ENCODE measurements around the gene ZC3H15.
"Not testable (repeated sequence)": the region's sequence is repeated elsewhere in the genome, so short reads cannot be mapped to it uniquely, and the experiment has no call there.

Gene ZC3H15

GRCh38 chr2:186485871-186486650 lies at the start of gene ZC3H15:
Gene ZC3H15, plus strand, starts transcription at chr2:186486260. Its CDS starts 123 bp downstream, at chr2:186486383.
- H3K27me3 ChIP-seq (ENCODE audit: insufficient read depth, low read length): no peaks in the 10 kb centered on the region
- peaks cover 6% of the 10 kb centered on the region; the same call in 1 of the 2 replicates for H3K4me1 ChIP-seq (ENCODE audit: insufficient read depth, low read length)
- peak within 1 kb of the TSS; percentile 88 for H3K27ac ChIP-seq (ENCODE audit: low read length)
- H3K4me3 ChIP-seq (ENCODE audit: low read length): peak within 1 kb of the TSS; percentile 99
- no peaks in the 10 kb centered on the region for H3K9me3 ChIP-seq (ENCODE audit: insufficient read depth, low read depth, low read length)
- no peaks in the 10 kb centered on the region for H3K36me3 ChIP-seq (ENCODE audit: insufficient read depth, low read depth, low read length)
- H3K9ac ChIP-seq (ENCODE audit: low read depth, low read length): peak within 1 kb of the TSS; percentile 97

- Histone ChIP-seq H3K27me3 (ENCODE audit: insufficient read depth, low read length) (no peaks in the 10 kb centered on the region), H3K27ac (ENCODE audit: low read length) (no peak overlapping the region), H3K36me3 (ENCODE audit: insufficient read depth, low read depth, low read length) (no peaks in the 10 kb centered on the region), H3K9ac (ENCODE audit: low read depth, low read length) (no peak overlapping the region), H3K4me3 (ENCODE audit: low read length) (no peak overlapping the region), H3K9me3 (ENCODE audit: insufficient read depth, low read depth, low read length) (peaks cover 15% of the 10 kb centered on the region), H3K4me1 (ENCODE audit: insufficient read depth, low read length) (no peaks in the 10 kb centered on the region)
Measured at GRCh38 chr2:186437719-186438118, 48.3 kb upstream of the ZC3H15 start.

GRCh38 chr2:186439673-186440095 lies 46.4 kb upstream of the ZC3H15 start:
- not testable (repeated sequence) for H3K27ac ChIP-seq (ENCODE audit: low read length); H3K36me3 ChIP-seq (ENCODE audit: insufficient read depth, low read depth, low read length); H3K27me3 ChIP-seq (ENCODE audit: insufficient read depth, low read length); H3K4me3 ChIP-seq (ENCODE audit: low read length); H3K4me1 ChIP-seq (ENCODE audit: insufficient read depth, low read length); H3K9ac ChIP-seq (ENCODE audit: low read depth, low read length)
- peaks cover 15% of the 10 kb centered on the region for H3K9me3 ChIP-seq (ENCODE audit: insufficient read depth, low read depth, low read length)

GRCh38 chr2:186440506-186440905 lies 45.6 kb upstream of the ZC3H15 start:
- no peak overlapping the region for H3K9ac ChIP-seq (ENCODE audit: low read depth, low read length)
- peaks cover 5% of the 10 kb centered on the region; the same call in 1 of the 2 replicates for H3K4me1 ChIP-seq (ENCODE audit: insufficient read depth, low read length)
- no peaks in the 10 kb centered on the region for H3K36me3 ChIP-seq (ENCODE audit: insufficient read depth, low read depth, low read length)
- no peak overlapping the region for H3K4me3 ChIP-seq (ENCODE audit: low read length)
- H3K27ac ChIP-seq (ENCODE audit: low read length): no peak overlapping the region
- no peaks in the 10 kb centered on the region for H3K27me3 ChIP-seq (ENCODE audit: insufficient read depth, low read length)
- H3K9me3 ChIP-seq (ENCODE audit: insufficient read depth, low read depth, low read length): peaks cover 15% of the 10 kb centered on the region

GRCh38 chr2:186442885-186443284 lies 43.2 kb upstream of the ZC3H15 start:
- H3K4me3 ChIP-seq (ENCODE audit: low read length): no peak overlapping the region
- peaks cover 11% of the 10 kb centered on the region; the same call in 1 of the 2 replicates for H3K9me3 ChIP-seq (ENCODE audit: insufficient read depth, low read depth, low read length)
- H3K27ac ChIP-seq (ENCODE audit: low read length): no peak overlapping the region
- peaks cover 5% of the 10 kb centered on the region; the same call in 1 of the 2 replicates for H3K4me1 ChIP-seq (ENCODE audit: insufficient read depth, low read length)
- no peaks in the 10 kb centered on the region for H3K27me3 ChIP-seq (ENCODE audit: insufficient read depth, low read length)
- no peak overlapping the region for H3K9ac ChIP-seq (ENCODE audit: low read depth, low read length)
- no peaks in the 10 kb centered on the region for H3K36me3 ChIP-seq (ENCODE audit: insufficient read depth, low read depth, low read length)

- H3K4me3 ChIP-seq (ENCODE audit: low read length): no peak overlapping the region
- peaks cover 7% of the 10 kb centered on the region; the same call in 1 of the 2 replicates for H3K9me3 ChIP-seq (ENCODE audit: insufficient read depth, low read depth, low read length)
- H3K27ac ChIP-seq (ENCODE audit: low read length): no peak overlapping the region
- H3K36me3 ChIP-seq (ENCODE audit: insufficient read depth, low read depth, low read length): no peaks in the 10 kb centered on the region
- H3K4me1 ChIP-seq (ENCODE audit: insufficient read depth, low read length): peaks cover 5% of the 10 kb centered on the region; the same call in 1 of the 2 replicates
- no peak overlapping the region for H3K9ac ChIP-seq (ENCODE audit: low read depth, low read length)
- H3K27me3 ChIP-seq (ENCODE audit: insufficient read depth, low read length): no peaks in the 10 kb centered on the region
Measured at GRCh38 chr2:186443851-186444250, 42.2 kb upstream of the ZC3H15 start.

- H3K9me3 ChIP-seq (ENCODE audit: insufficient read depth, low read depth, low read length): no peaks in the 10 kb centered on the region
- peaks cover 6% of the 10 kb centered on the region; the same call in 1 of the 2 replicates for H3K4me1 ChIP-seq (ENCODE audit: insufficient read depth, low read length)
- H3K36me3 ChIP-seq (ENCODE audit: insufficient read depth, low read depth, low read length): no peaks in the 10 kb centered on the region
- H3K9ac ChIP-seq (ENCODE audit: low read depth, low read length): no peak overlapping the region
- H3K27me3 ChIP-seq (ENCODE audit: insufficient read depth, low read length): no peaks in the 10 kb centered on the region
- no peak overlapping the region for H3K27ac ChIP-seq (ENCODE audit: low read length)
- H3K4me3 ChIP-seq (ENCODE audit: low read length): no peak overlapping the region
Measured at GRCh38 chr2:186445506-186445905, 40.6 kb upstream of the ZC3H15 start.

- no peak overlapping the region for H3K4me3 ChIP-seq (ENCODE audit: low read length)
Measured at GRCh38 chr2:186455613-186456012, 30.4 kb upstream of the ZC3H15 start.

GRCh38 chr2:186456941-186457340 lies 29.1 kb upstream of the ZC3H15 start:
- no peak overlapping the region for H3K4me3 ChIP-seq (ENCODE audit: low read length)
- H3K36me3 ChIP-seq (ENCODE audit: insufficient read depth, low read depth, low read length): no peaks in the 10 kb centered on the region
- no peaks in the 10 kb centered on the region for H3K27me3 ChIP-seq (ENCODE audit: insufficient read depth, low read length)
- no peak overlapping the region for H3K9ac ChIP-seq (ENCODE audit: low read depth, low read length)
- H3K4me1 ChIP-seq (ENCODE audit: insufficient read depth, low read length): no peaks in the 10 kb centered on the region
- H3K27ac ChIP-seq (ENCODE audit: low read length): no peak overlapping the region
- no peaks in the 10 kb centered on the region for H3K9me3 ChIP-seq (ENCODE audit: insufficient read depth, low read depth, low read length)

More at GRCh38 chr2:186455613-186456012, 30.4 kb upstream of the ZC3H15 start:
- H3K27me3 ChIP-seq (ENCODE audit: insufficient read depth, low read length): no peaks in the 10 kb centered on the region
- H3K9ac ChIP-seq (ENCODE audit: low read depth, low read length): no peak overlapping the region
- H3K4me1 ChIP-seq (ENCODE audit: insufficient read depth, low read length): peaks cover under 1% of the 10 kb centered on the region; the same call in 1 of the 2 replicates
- no peak overlapping the region for H3K27ac ChIP-seq (ENCODE audit: low read length)
- no peaks in the 10 kb centered on the region for H3K9me3 ChIP-seq (ENCODE audit: insufficient read depth, low read depth, low read length)
- no peaks in the 10 kb centered on the region for H3K36me3 ChIP-seq (ENCODE audit: insufficient read depth, low read depth, low read length)

GRCh38 chr2:186457908-186458307 lies 28.2 kb upstream of the ZC3H15 start:
- Histone ChIP-seq H3K4me1 (ENCODE audit: insufficient read depth, low read length) (no peaks in the 10 kb centered on the region), H3K4me3 (ENCODE audit: low read length) (no peak overlapping the region), H3K27ac (ENCODE audit: low read length) (no peak overlapping the region), H3K9me3 (ENCODE audit: insufficient read depth, low read depth, low read length) (no peaks in the 10 kb centered on the region), H3K9ac (ENCODE audit: low read depth, low read length) (no peak overlapping the region), H3K36me3 (ENCODE audit: insufficient read depth, low read depth, low read length) (no peaks in the 10 kb centered on the region), H3K27me3 (ENCODE audit: insufficient read depth, low read length) (no peaks in the 10 kb centered on the region)

- no peak overlapping the region for H3K4me3 ChIP-seq (ENCODE audit: low read length)
Measured at GRCh38 chr2:186459009-186459408, 27.1 kb upstream of the ZC3H15 start.

GRCh38 chr2:186460465-186460864 lies 25.6 kb upstream of the ZC3H15 start:
- Histone ChIP-seq H3K4me3 (ENCODE audit: low read length) (no peak overlapping the region), H3K36me3 (ENCODE audit: insufficient read depth, low read depth, low read length) (no peaks in the 10 kb centered on the region), H3K4me1 (ENCODE audit: insufficient read depth, low read length) (no peaks in the 10 kb centered on the region), H3K9me3 (ENCODE audit: insufficient read depth, low read depth, low read length) (no peaks in the 10 kb centered on the region), H3K27ac (ENCODE audit: low read length) (no peak overlapping the region), H3K27me3 (ENCODE audit: insufficient read depth, low read length) (no peaks in the 10 kb centered on the region), H3K9ac (ENCODE audit: low read depth, low read length) (no peak overlapping the region)

More at GRCh38 chr2:186459009-186459408, 27.1 kb upstream of the ZC3H15 start:
- H3K27me3 ChIP-seq (ENCODE audit: insufficient read depth, low read length): no peaks in the 10 kb centered on the region
- H3K4me1 ChIP-seq (ENCODE audit: insufficient read depth, low read length): no peaks in the 10 kb centered on the region
- H3K9ac ChIP-seq (ENCODE audit: low read depth, low read length): no peak overlapping the region
- no peak overlapping the region for H3K27ac ChIP-seq (ENCODE audit: low read length)
- no peaks in the 10 kb centered on the region for H3K9me3 ChIP-seq (ENCODE audit: insufficient read depth, low read depth, low read length)
- H3K36me3 ChIP-seq (ENCODE audit: insufficient read depth, low read depth, low read length): no peaks in the 10 kb centered on the region

Data from iPS-20b (cell line).